Right lobe of liver (tissue), 6 donors: ENCODE data around the gene EEFSEC. TPM values are rescaled to one million over a fixed set of nuclear protein-coding genes. Genes with fewer than 3 reads are reported as not detected.

ENCODE experiments used
- ATAC-seq, 4 donors: fragments of 200-7000 bp; cut with Tn5 transposase; one replicate each; pipeline ENCODE4 v1.9.1; 2020; ENCODE audit warnings: mild to moderate bottlenecking in 4 of 4, moderate library complexity in 4 of 4
- DNase-seq, 3 donors: peaks; one replicate each; pipeline ENCODE4 v3.0.0-alpha.2; 2020
- H3K27ac ChIP-seq, 3 donors: fragments of 200-600 bp; one replicate each; pipeline ENCODE4 v1.8.0; 2022
- H3K27me3 ChIP-seq, 2 donors: fragments of 200-600 bp; one replicate each; pipeline ENCODE4 v1.8.0; 2022
- H3K36me3 ChIP-seq, 4 donors: fragments of 200-600 bp; sonication (generic) in 1 of 4; one replicate each; pipeline versions ENCODE4 v1.5.1 to v1.8.0; 2017 to 2022; ENCODE audit warnings: control low read depth in 1 of 4
- H3K4me1 ChIP-seq, 4 donors: fragments of 200-600 bp; sonication (generic) in 1 of 4; one replicate each; pipeline versions ENCODE4 v1.5.1 to v1.8.0; 2017 to 2022; ENCODE audit warnings: control low read depth in 1 of 4
- H3K4me3 ChIP-seq, 3 donors: fragments of 200-600 bp; one replicate each; pipeline ENCODE4 v1.8.0; 2022
- H3K9me3 ChIP-seq, 4 donors: fragments of 200-600 bp; sonication (generic) in 1 of 4; one replicate each; pipeline versions ENCODE4 v1.5.1 to v1.8.0; 2017 to 2022; ENCODE audit warnings: control low read depth in 1 of 4
- POLR2A ChIP-seq: fragments of 450-650 bp; IDR thresholded peaks from one replicate; pipeline ENCODE4 v1.6.1; 2017; ENCODE audit warnings: antibody characterized with exemption, mild to moderate bottlenecking
- WGBS: methylation state at CpG from one replicate; pipeline ENCODE4 v1.1.6; 2018; ENCODE audit warnings: low coverage, low lambda C conversion rate; ENCODE audit not compliant: insufficient coverage; ENCODE audit errors: missing lambda C conversion rate; 5-methylcytosine and 5-hydroxymethylcytosine counted together
- intact Hi-C, 2 donors: fragments of 100-400 bp; cut with DNase I; formaldehyde crosslinking; loops; one replicate each; pipeline versions ENCODE4 v1.11.2 to v1.14.1; 2022
- long read RNA-seq: library from polyadenylated mRNA; unstranded; transcript quantifications from one replicate; pipeline ENCODE4 v2.0.0, GENCODE V29; 2019
- total RNA-seq, 6 experiments: library from RNA; depleted of rRNA in 2 of 6; stranded (reverse); fragments of >200 nt in 2 of 6; fragmentation: NEBNext Ultra II Directional in 3 of 6; extraction: Animal tissue kit (Norgen Biotek cat#: 25700) in 3 of 6; gene quantifications; one replicate each; pipeline versions ENCODE4 v1.1.0 to v1.2.4, GENCODE V29; 2016 to 2023
- TF ChIP-seq, protein P1 (sequence below), 4 donors: fragments of 200-600 bp in 3 of 4; fragments of 450-650 bp in 1 of 4; IDR thresholded peaks; one replicate each; pipeline versions ENCODE4 v1.5.1 to v1.8.0; 2016 to 2022; ENCODE audit warnings: antibody characterized with exemption in 4 of 4, mild to moderate bottlenecking in 2 of 4
- donor health status: DM: no; HTN: yes; CAD: no.
- donor health status: DM: no; HTN: no; CAD: no.
- donor health status: DM: no; HTN: no; CAD: no.
- donor health status: DM: no; HTN: yes; CAD: no.
- donor health status: DM: no; HTN: yes; CAD: no.

The EEFSEC gene, protein sequence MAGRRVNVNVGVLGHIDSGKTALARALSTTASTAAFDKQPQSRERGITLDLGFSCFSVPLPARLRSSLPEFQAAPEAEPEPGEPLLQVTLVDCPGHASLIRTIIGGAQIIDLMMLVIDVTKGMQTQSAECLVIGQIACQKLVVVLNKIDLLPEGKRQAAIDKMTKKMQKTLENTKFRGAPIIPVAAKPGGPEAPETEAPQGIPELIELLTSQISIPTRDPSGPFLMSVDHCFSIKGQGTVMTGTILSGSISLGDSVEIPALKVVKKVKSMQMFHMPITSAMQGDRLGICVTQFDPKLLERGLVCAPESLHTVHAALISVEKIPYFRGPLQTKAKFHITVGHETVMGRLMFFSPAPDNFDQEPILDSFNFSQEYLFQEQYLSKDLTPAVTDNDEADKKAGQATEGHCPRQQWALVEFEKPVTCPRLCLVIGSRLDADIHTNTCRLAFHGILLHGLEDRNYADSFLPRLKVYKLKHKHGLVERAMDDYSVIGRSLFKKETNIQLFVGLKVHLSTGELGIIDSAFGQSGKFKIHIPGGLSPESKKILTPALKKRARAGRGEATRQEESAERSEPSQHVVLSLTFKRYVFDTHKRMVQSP
- 10 to 100 TPM; 10.1 to 24.0 (median 13.4) TPM for total RNA-seq
- long read RNA-seq, partial matches to known transcripts: 1 of 1 reads
- long read RNA-seq, other reads (novel, unspliced or antisense): 0 of 1 reads

DNA sequence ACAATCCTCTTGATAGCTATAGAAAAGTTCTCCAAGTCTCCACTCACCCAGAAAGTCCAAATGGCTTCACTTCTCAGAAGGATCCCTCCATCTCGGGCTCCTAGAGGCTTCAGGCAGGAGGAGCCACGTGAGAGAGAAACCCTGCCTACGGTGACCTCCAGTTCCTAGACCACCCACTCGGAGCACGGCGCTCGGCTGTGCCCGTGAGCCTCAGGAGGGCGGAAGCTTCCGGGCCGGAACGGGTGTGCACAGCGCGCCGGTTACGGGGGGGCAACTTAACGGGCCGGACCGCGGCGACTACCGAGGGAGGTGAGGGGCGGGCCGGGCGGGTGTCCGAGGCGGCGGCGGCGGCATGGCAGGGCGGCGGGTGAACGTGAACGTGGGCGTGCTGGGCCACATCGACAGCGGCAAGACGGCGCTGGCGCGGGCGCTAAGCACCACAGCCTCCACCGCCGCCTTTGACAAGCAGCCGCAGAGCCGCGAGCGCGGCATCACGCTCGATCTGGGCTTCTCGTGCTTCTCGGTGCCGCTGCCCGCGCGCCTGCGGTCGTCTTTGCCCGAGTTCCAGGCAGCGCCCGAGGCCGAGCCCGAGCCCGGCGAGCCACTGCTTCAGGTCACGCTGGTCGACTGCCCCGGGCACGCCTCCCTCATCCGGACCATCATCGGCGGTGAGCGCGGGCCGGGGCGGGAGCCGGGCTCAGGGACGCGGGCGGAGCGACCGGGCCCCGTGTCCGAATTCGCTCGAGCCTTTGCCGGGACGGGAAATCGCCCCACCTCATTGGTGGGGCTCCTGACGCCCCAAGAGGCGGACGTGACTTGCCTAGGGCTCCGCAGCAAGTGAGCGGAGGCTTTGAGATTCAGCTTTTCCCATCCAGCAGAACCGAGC, at the start of gene EEFSEC:
Gene EEFSEC, plus strand, starts transcription at position 326 of the 886 bp plus-strand sequence. Its CDS starts 27 bp downstream, at position 353.
- 0% methylated on average over 13 of the region's 96 CpGs for WGBS
- intact Hi-C loops: no loop called here
- TF ChIP-seq POLR2A: peak; percentile 73
- TF ChIP-seq, protein P1, sequence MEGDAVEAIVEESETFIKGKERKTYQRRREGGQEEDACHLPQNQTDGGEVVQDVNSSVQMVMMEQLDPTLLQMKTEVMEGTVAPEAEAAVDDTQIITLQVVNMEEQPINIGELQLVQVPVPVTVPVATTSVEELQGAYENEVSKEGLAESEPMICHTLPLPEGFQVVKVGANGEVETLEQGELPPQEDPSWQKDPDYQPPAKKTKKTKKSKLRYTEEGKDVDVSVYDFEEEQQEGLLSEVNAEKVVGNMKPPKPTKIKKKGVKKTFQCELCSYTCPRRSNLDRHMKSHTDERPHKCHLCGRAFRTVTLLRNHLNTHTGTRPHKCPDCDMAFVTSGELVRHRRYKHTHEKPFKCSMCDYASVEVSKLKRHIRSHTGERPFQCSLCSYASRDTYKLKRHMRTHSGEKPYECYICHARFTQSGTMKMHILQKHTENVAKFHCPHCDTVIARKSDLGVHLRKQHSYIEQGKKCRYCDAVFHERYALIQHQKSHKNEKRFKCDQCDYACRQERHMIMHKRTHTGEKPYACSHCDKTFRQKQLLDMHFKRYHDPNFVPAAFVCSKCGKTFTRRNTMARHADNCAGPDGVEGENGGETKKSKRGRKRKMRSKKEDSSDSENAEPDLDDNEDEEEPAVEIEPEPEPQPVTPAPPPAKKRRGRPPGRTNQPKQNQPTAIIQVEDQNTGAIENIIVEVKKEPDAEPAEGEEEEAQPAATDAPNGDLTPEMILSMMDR (IDR thresholded peaks at IDR 0.05): no peak
- H3K27me3 ChIP-seq: no peaks in the 10 kb centered on the region
- no peaks in the 10 kb centered on the region for H3K36me3 ChIP-seq
- H3K4me1 ChIP-seq: peaks cover 0 to 22% (median 7%) of the 10 kb centered on the region in 4 donors
- DNase-seq (peak; percentile 82 to 85 (median 85)), ATAC-seq (peak; percentile 85 to 92 (median 90))
- no peaks in the 10 kb centered on the region for H3K9me3 ChIP-seq
- peak within 1 kb of the TSS; percentile 59 to 85 (median 83) for H3K27ac ChIP-seq
- peak within 1 kb of the TSS; percentile 72 to 99 (median 85) for H3K4me3 ChIP-seq

DNA sequence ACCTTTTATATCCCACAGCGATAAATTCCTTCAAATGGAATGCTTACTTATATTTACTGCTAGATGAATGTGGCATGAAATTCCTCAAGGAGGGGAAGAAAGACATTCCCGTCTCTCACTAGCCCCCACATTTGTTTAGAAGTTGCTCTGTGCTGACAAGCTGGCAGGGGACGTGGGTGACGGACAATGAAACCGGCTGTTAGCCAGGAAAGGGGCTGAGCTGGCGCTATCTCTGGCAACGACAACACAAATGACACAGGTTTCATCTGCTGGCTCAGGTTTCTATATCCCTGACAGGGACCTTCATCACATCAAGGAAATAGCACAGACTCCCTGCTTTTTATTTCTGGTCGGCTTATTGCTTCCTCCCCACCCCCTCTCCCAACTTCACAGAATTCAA, 45.4 kb upstream of the EEFSEC start:
- H3K9me3 ChIP-seq: no peaks in the 10 kb centered on the region
- DNase-seq (peak; percentile 66 to 69 (median 69)), ATAC-seq (peak; percentile 88 to 96 (median 93))
- H3K36me3 ChIP-seq: peaks cover 0 to 22% (median 0%) of the 10 kb centered on the region in 4 donors
- no peak for TF ChIP-seq POLR2A
- TF ChIP-seq, protein P1 (IDR thresholded peaks at IDR 0.05): no peak
- no peak overlapping the region for H3K27ac ChIP-seq
- 35% methylated on average over 6 of the region's 8 CpGs for WGBS
- intact Hi-C loops: no loop called here
- H3K4me3 ChIP-seq: no peak overlapping the region
- peaks cover 0 to 10% (median 0%) of the 10 kb centered on the region in 4 donors for H3K4me1 ChIP-seq
- no peaks in the 10 kb centered on the region for H3K27me3 ChIP-seq

GRCh38 chr3:128111147-128111546, 42.1 kb upstream of the EEFSEC start:
- no peaks in the 10 kb centered on the region for H3K9me3 ChIP-seq
- WGBS: 94% methylated on average over 5 of the region's 5 CpGs

More at GRCh38 chr3:128111147-128111546, 42.1 kb upstream of the EEFSEC start:
- Histone ChIP-seq H3K4me1 (peaks cover 0 to 20% (median 0%) of the 10 kb centered on the region in 4 donors), H3K27ac (no peak overlapping the region), H3K36me3 (peaks cover 0 to 6% (median 0%) of the 10 kb centered on the region in 4 donors), H3K27me3 (no peaks in the 10 kb centered on the region), H3K4me3 (no peak overlapping the region)
- DNase-seq (no peak), ATAC-seq (no peak)
- intact Hi-C loops: no loop called here
- TF ChIP-seq, protein P1 (IDR thresholded peaks at IDR 0.05): no peak
- TF ChIP-seq POLR2A: no peak
